ENCODE measurements around the gene CAMKK1.

The CAMKK1 gene

GRCh38 chr17:3879186-3879585 lies 13.7 kb downstream of the CAMKK1 start:
- no peaks in the 10 kb centered on the region for H3K27me3 ChIP-seq (ENCODE audit: insufficient read depth, low read length)
- H3K79me2 ChIP-seq (ENCODE audit: control insufficient read depth, insufficient read depth, low read length, unreplicated experiment) = no peaks in the 10 kb centered on the region
- peaks cover 4% of the 10 kb centered on the region for H3K4me1 ChIP-seq (ENCODE audit: control insufficient read depth, insufficient read depth, low read length, unreplicated experiment)
- no peak overlapping the region for H3K27ac ChIP-seq (ENCODE audit: low read depth, low read length)
- H2AFZ ChIP-seq (ENCODE audit: low read length, unreplicated experiment) = no peak overlapping the region
- H3K36me3 ChIP-seq (ENCODE audit: insufficient read depth, low read length) = peaks cover under 1% of the 10 kb centered on the region; the same call in 1 of the 2 replicates
- H3K4me3 ChIP-seq (ENCODE audit: low read depth, low read length) = no peak overlapping the region

- H3K27ac ChIP-seq (ENCODE audit: low read depth, low read length) = no peak overlapping the region
- H2AFZ ChIP-seq (ENCODE audit: low read length, unreplicated experiment) = no peak overlapping the region
- peaks cover 3% of the 10 kb centered on the region for H3K4me1 ChIP-seq (ENCODE audit: control insufficient read depth, insufficient read depth, low read length, unreplicated experiment)
- H3K79me2 ChIP-seq (ENCODE audit: control insufficient read depth, insufficient read depth, low read length, unreplicated experiment) = no peaks in the 10 kb centered on the region
- peaks cover 15% of the 10 kb centered on the region; the same call in 1 of the 2 replicates for H3K36me3 ChIP-seq (ENCODE audit: insufficient read depth, low read length)
- no peaks in the 10 kb centered on the region for H3K27me3 ChIP-seq (ENCODE audit: insufficient read depth, low read length)
- no peak overlapping the region for H3K4me3 ChIP-seq (ENCODE audit: low read depth, low read length)
Observed at GRCh38 chr17:3877220-3877619, 15.6 kb downstream of the CAMKK1 start.

GRCh38 chr17:3875317-3875716 lies 17.5 kb downstream of the CAMKK1 start:
- H3K79me2 ChIP-seq (ENCODE audit: control insufficient read depth, insufficient read depth, low read length, unreplicated experiment) = no peaks in the 10 kb centered on the region
- H3K4me1 ChIP-seq (ENCODE audit: control insufficient read depth, insufficient read depth, low read length, unreplicated experiment) = peaks cover 3% of the 10 kb centered on the region
- no peaks in the 10 kb centered on the region for H3K27me3 ChIP-seq (ENCODE audit: insufficient read depth, low read length)
- no peak overlapping the region for H3K27ac ChIP-seq (ENCODE audit: low read depth, low read length)
- H3K4me3 ChIP-seq (ENCODE audit: low read depth, low read length) = no peak overlapping the region
- H3K36me3 ChIP-seq (ENCODE audit: insufficient read depth, low read length) = peaks cover 15% of the 10 kb centered on the region; the same call in 1 of the 2 replicates
- no peak overlapping the region for H2AFZ ChIP-seq (ENCODE audit: low read length, unreplicated experiment)

- Histone ChIP-seq H3K4me3 (ENCODE audit: low read depth, low read length) (no peak overlapping the region), H3K79me2 (ENCODE audit: control insufficient read depth, insufficient read depth, low read length, unreplicated experiment) (no peaks in the 10 kb centered on the region), H3K27me3 (ENCODE audit: insufficient read depth, low read length) (no peaks in the 10 kb centered on the region), H3K4me1 (ENCODE audit: control insufficient read depth, insufficient read depth, low read length, unreplicated experiment) (peaks cover 3% of the 10 kb centered on the region), H2AFZ (ENCODE audit: low read length, unreplicated experiment) (no peak overlapping the region), H3K36me3 (ENCODE audit: insufficient read depth, low read length) (peaks cover 15% of the 10 kb centered on the region; the same call in 1 of the 2 replicates), H3K27ac (ENCODE audit: low read depth, low read length) (no peak overlapping the region)
Observed at GRCh38 chr17:3873862-3874261, 19.0 kb downstream of the CAMKK1 start.

GRCh38 chr17:3870871-3871306 lies 22.0 kb downstream of the CAMKK1 start:
- Histone ChIP-seq H3K4me1 (ENCODE audit: control insufficient read depth, insufficient read depth, low read length, unreplicated experiment) (peaks cover 8% of the 10 kb centered on the region), H3K27ac (ENCODE audit: low read depth, low read length) (no peak overlapping the region), H3K4me3 (ENCODE audit: low read depth, low read length) (no peak overlapping the region), H2AFZ (ENCODE audit: low read length, unreplicated experiment) (no peak overlapping the region), H3K27me3 (ENCODE audit: insufficient read depth, low read length) (no peaks in the 10 kb centered on the region), H3K36me3 (ENCODE audit: insufficient read depth, low read length) (peaks cover 15% of the 10 kb centered on the region; the same call in 1 of the 2 replicates), H3K79me2 (ENCODE audit: control insufficient read depth, insufficient read depth, low read length, unreplicated experiment) (no peaks in the 10 kb centered on the region)

- Histone ChIP-seq H2AFZ (ENCODE audit: low read length, unreplicated experiment) (no peak overlapping the region), H3K4me3 (ENCODE audit: low read depth, low read length) (no peak overlapping the region), H3K27ac (ENCODE audit: low read depth, low read length) (no peak overlapping the region), H3K27me3 (ENCODE audit: insufficient read depth, low read length) (no peaks in the 10 kb centered on the region), H3K36me3 (ENCODE audit: insufficient read depth, low read length) (no peaks in the 10 kb centered on the region), H3K4me1 (ENCODE audit: control insufficient read depth, insufficient read depth, low read length, unreplicated experiment) (peaks cover 20% of the 10 kb centered on the region), H3K79me2 (ENCODE audit: control insufficient read depth, insufficient read depth, low read length, unreplicated experiment) (no peaks in the 10 kb centered on the region)
Observed at GRCh38 chr17:3867606-3868005, 25.2 kb downstream of the CAMKK1 start.

GRCh38 chr17:3867106-3867505 lies 25.7 kb downstream of the CAMKK1 start:
- Histone ChIP-seq H3K27me3 (ENCODE audit: insufficient read depth, low read length) (no peaks in the 10 kb centered on the region), H3K4me1 (ENCODE audit: control insufficient read depth, insufficient read depth, low read length, unreplicated experiment) (peaks cover 20% of the 10 kb centered on the region), H2AFZ (ENCODE audit: low read length, unreplicated experiment) (no peak overlapping the region), H3K79me2 (ENCODE audit: control insufficient read depth, insufficient read depth, low read length, unreplicated experiment) (no peaks in the 10 kb centered on the region), H3K4me3 (ENCODE audit: low read depth, low read length) (no peak overlapping the region), H3K36me3 (ENCODE audit: insufficient read depth, low read length) (no peaks in the 10 kb centered on the region), H3K27ac (ENCODE audit: low read depth, low read length) (no peak overlapping the region)

- H2AFZ ChIP-seq (ENCODE audit: low read length, unreplicated experiment) = no peak overlapping the region
- no peaks in the 10 kb centered on the region for H3K79me2 ChIP-seq (ENCODE audit: control insufficient read depth, insufficient read depth, low read length, unreplicated experiment)
- no peaks in the 10 kb centered on the region for H3K27me3 ChIP-seq (ENCODE audit: insufficient read depth, low read length)
- H3K4me3 ChIP-seq (ENCODE audit: low read depth, low read length) = no peak overlapping the region
- H3K27ac ChIP-seq (ENCODE audit: low read depth, low read length) = no peak overlapping the region
- H3K36me3 ChIP-seq (ENCODE audit: insufficient read depth, low read length) = no peaks in the 10 kb centered on the region
- H3K4me1 ChIP-seq (ENCODE audit: control insufficient read depth, insufficient read depth, low read length, unreplicated experiment) = peaks cover 20% of the 10 kb centered on the region
Observed at GRCh38 chr17:3866276-3866675, 26.6 kb downstream of the CAMKK1 start.

- H3K79me2 ChIP-seq (ENCODE audit: control insufficient read depth, insufficient read depth, low read length, unreplicated experiment) = no peaks in the 10 kb centered on the region
- H3K4me1 ChIP-seq (ENCODE audit: control insufficient read depth, insufficient read depth, low read length, unreplicated experiment) = peaks cover 17% of the 10 kb centered on the region
- no peak overlapping the region for H3K27ac ChIP-seq (ENCODE audit: low read depth, low read length)
- no peaks in the 10 kb centered on the region for H3K27me3 ChIP-seq (ENCODE audit: insufficient read depth, low read length)
- H3K36me3 ChIP-seq (ENCODE audit: insufficient read depth, low read length) = peaks cover 7% of the 10 kb centered on the region; the same call in 1 of the 2 replicates
- no peak overlapping the region for H2AFZ ChIP-seq (ENCODE audit: low read length, unreplicated experiment)
- no peak overlapping the region for H3K4me3 ChIP-seq (ENCODE audit: low read depth, low read length)
Observed at GRCh38 chr17:3865176-3865575, 27.7 kb downstream of the CAMKK1 start.

GRCh38 chr17:3864534-3864933 lies 28.3 kb downstream of the CAMKK1 start:
- Histone ChIP-seq H2AFZ (ENCODE audit: low read length, unreplicated experiment) (no peak overlapping the region), H3K27me3 (ENCODE audit: insufficient read depth, low read length) (no peaks in the 10 kb centered on the region), H3K4me3 (ENCODE audit: low read depth, low read length) (no peak overlapping the region), H3K27ac (ENCODE audit: low read depth, low read length) (no peak overlapping the region), H3K36me3 (ENCODE audit: insufficient read depth, low read length) (peaks cover 7% of the 10 kb centered on the region; the same call in 1 of the 2 replicates), H3K79me2 (ENCODE audit: control insufficient read depth, insufficient read depth, low read length, unreplicated experiment) (no peaks in the 10 kb centered on the region), H3K4me1 (ENCODE audit: control insufficient read depth, insufficient read depth, low read length, unreplicated experiment) (peaks cover 17% of the 10 kb centered on the region)

GRCh38 chr17:3861761-3862681 lies 30.8 kb downstream of the CAMKK1 start:
- Histone ChIP-seq H3K27me3 (ENCODE audit: insufficient read depth, low read length) (no peaks in the 10 kb centered on the region), H3K36me3 (ENCODE audit: insufficient read depth, low read length) (peaks cover 7% of the 10 kb centered on the region; the same call in 1 of the 2 replicates), H2AFZ (ENCODE audit: low read length, unreplicated experiment) (no peak overlapping the region), H3K79me2 (ENCODE audit: control insufficient read depth, insufficient read depth, low read length, unreplicated experiment) (no peaks in the 10 kb centered on the region), H3K27ac (ENCODE audit: low read depth, low read length) (no peak overlapping the region), H3K4me3 (ENCODE audit: low read depth, low read length) (no peak overlapping the region), H3K4me1 (ENCODE audit: control insufficient read depth, insufficient read depth, low read length, unreplicated experiment) (peaks cover 12% of the 10 kb centered on the region)

Data from ACC112 (cell line).